HG03280 (cell line): ENCODE results near the gene SMG1.

ENCODE experiments used
- ATAC-seq: cut with Tn5 transposase; IDR thresholded peaks from one replicate; pipeline ENCODE4 v1.9.1; 2021; ENCODE audit warnings: mild to moderate bottlenecking, moderate library complexity; ENCODE audit not compliant: unreplicated experiment

SMG1 gene

GRCh38 chr16:18855196-18855595, 71.0 kb downstream of the SMG1 start:
- ATAC-seq, result no peak

- no peak for ATAC-seq
Measured at GRCh38 chr16:18853694-18854093, 72.5 kb downstream of the SMG1 start.

GRCh38 chr16:18852647-18853046, 73.6 kb downstream of the SMG1 start:
- ATAC-seq, result no peak

GRCh38 chr16:18846416-18846815, 79.8 kb downstream of the SMG1 start:
- no peak for ATAC-seq

GRCh38 chr16:18842565-18842964, 83.6 kb downstream of the SMG1 start:
- ATAC-seq, result no peak

GRCh38 chr16:18841833-18842525, 84.2 kb downstream of the SMG1 start:
- ATAC-seq, result no peak

- no peak for ATAC-seq
Measured at GRCh38 chr16:18839555-18839954, 86.7 kb downstream of the SMG1 start.

GRCh38 chr16:18836702-18837101, 89.5 kb downstream of the SMG1 start:
- no peak for ATAC-seq

GRCh38 chr16:18834864-18835263, 91.3 kb downstream of the SMG1 start:
- ATAC-seq, result no peak

GRCh38 chr16:18833707-18834505, 92.3 kb downstream of the SMG1 start:
- no peak for ATAC-seq

GRCh38 chr16:18832613-18833012, 93.6 kb downstream of the SMG1 start:
- no peak for ATAC-seq

GRCh38 chr16:18832006-18832405, 94.2 kb downstream of the SMG1 start:
- ATAC-seq, result no peak

GRCh38 chr16:18829251-18829650, 97.0 kb downstream of the SMG1 start:
- ATAC-seq, result no peak

GRCh38 chr16:18827890-18828289, 98.3 kb downstream of the SMG1 start:
- ATAC-seq, result no peak

GRCh38 chr16:18816286-18816685, 109.9 kb downstream of the SMG1 start:
- ATAC-seq, result no peak

GRCh38 chr16:18811925-18812324, 114.3 kb downstream of the SMG1 start:
- no peak for ATAC-seq

GRCh38 chr16:18809165-18809564, 117.0 kb downstream of the SMG1 start:
- no peak for ATAC-seq

- ATAC-seq, result no peak
Measured at GRCh38 chr16:18805257-18805773, 120.9 kb downstream of the SMG1 start.

- no peak for ATAC-seq
Measured at GRCh38 chr16:18804540-18804939, 121.7 kb downstream of the SMG1 start.

- ATAC-seq, result no peak
Measured at GRCh38 chr16:18803569-18804462, 122.4 kb downstream of the SMG1 start.

- ATAC-seq, result no peak
Measured at GRCh38 chr16:18802767-18803343, 123.4 kb downstream of the SMG1 start.
